ENCODE data around the gene SAG. TPM values are rescaled to one million over a fixed set of nuclear protein-coding genes. Genes with fewer than 3 reads are reported as not detected.

SAG gene
- total and polyA plus RNA-seq, 10 of the 15 experiments (the other 5 are each of a cell fraction or from before 2014, with no cell fraction given) = 0.06 to 0.47 TPM; not detected in 8

- Histone ChIP-seq H3K4me3 (no peak overlapping the region), H3K9ac (ENCODE audit: control insufficient read depth, insufficient read depth, low read length) (no peak overlapping the region), H3K79me2 (ENCODE audit: control insufficient read depth, insufficient read depth, low read length) (peaks cover 17% of the 10 kb centered on the region), H4K20me1 (ENCODE audit: control insufficient read depth, insufficient read depth) (no peaks in the 10 kb centered on the region), H3K4me2 (ENCODE audit: control insufficient read depth, insufficient read depth) (no peak overlapping the region), H2AFZ (ENCODE audit: control insufficient read depth, low read depth, low read length) (no peak overlapping the region), H3K4me1 (ENCODE audit: control insufficient read depth, insufficient read depth, low read length) (peaks cover 45% of the 10 kb centered on the region), H3K27me3 (replicated peaks in 1 of 2; ENCODE audit: control insufficient read depth in 2 of 2, insufficient read depth in 2 of 2, low read length in 1 of 2) (no peaks in the 10 kb centered on the region), H3K36me3 (ENCODE audit: control insufficient read depth in 2 of 2, insufficient read depth in 2 of 2, low read length in 1 of 2) (peaks cover 31 to 45% of the 10 kb centered on the region in 2 experiments), H3K27ac (ENCODE audit: control insufficient read depth, insufficient read depth) (peak overlapping the region; percentile 60), H3K9me3 (replicated peaks; ENCODE audit: control insufficient read depth, insufficient read depth, low read length) (no peaks in the 10 kb centered on the region)
- no peak for FAIRE-seq
- in situ Hi-C loops (cut with MboI) (no loop called here), intact Hi-C loops (cut with micrococcal nuclease; ENCODE audit: unreplicated experiment) (no loop called here)
- ChIA-PET CTCF (interaction anchor here (1.2 to 1.7 kb wide), 2 partner anchors 209 to 410 kb away, joined by 4 to 5 read pairs; no protein-coding TSS in a partner anchor), SMC1A (ENCODE audit: uncharacterized antibody, unreplicated experiment) (interaction anchor here (1.0 kb wide), 1 partner anchor 39 kb away, joined by 3 read pairs; no protein-coding TSS in a partner anchor), POLR2A (interaction anchor here (1.2 kb wide), 1 partner anchor 9 kb away, joined by 3 read pairs; no protein-coding TSS in a partner anchor), RAD21 (ENCODE audit: unreplicated experiment) (interaction anchor here (0.6 kb wide), 1 partner anchor 74 kb away, joined by 3 read pairs; no protein-coding TSS in a partner anchor)
- WGBS (ENCODE audit: insufficient coverage, insufficient replicate concordance, low lambda C conversion rate, missing lambda C conversion rate) = 74% methylated on average over 6 of the region's 6 CpGs
- ATAC-seq = no peak
- TF ChIP-seq NRF1 (conservative IDR thresholded peaks at IDR 0.05; ENCODE audit: low read depth, low read length) (no peak), JUND (IDR thresholded peaks at IDR 0.05; ENCODE audit: low read depth, low read length) (no peak), PAX8 (IDR thresholded peaks at IDR 0.05) (no peak), CREB1 (IDR thresholded peaks at IDR 0.05; ENCODE audit: low read depth) (no peak), SP1 (IDR thresholded peaks at IDR 0.05; ENCODE audit: low read depth, low read length) (no peak), STAT3 (IDR thresholded peaks at IDR 0.05; ENCODE audit: low read depth, low read length) (no peak)
- TF ChIP-seq, protein P1, sequence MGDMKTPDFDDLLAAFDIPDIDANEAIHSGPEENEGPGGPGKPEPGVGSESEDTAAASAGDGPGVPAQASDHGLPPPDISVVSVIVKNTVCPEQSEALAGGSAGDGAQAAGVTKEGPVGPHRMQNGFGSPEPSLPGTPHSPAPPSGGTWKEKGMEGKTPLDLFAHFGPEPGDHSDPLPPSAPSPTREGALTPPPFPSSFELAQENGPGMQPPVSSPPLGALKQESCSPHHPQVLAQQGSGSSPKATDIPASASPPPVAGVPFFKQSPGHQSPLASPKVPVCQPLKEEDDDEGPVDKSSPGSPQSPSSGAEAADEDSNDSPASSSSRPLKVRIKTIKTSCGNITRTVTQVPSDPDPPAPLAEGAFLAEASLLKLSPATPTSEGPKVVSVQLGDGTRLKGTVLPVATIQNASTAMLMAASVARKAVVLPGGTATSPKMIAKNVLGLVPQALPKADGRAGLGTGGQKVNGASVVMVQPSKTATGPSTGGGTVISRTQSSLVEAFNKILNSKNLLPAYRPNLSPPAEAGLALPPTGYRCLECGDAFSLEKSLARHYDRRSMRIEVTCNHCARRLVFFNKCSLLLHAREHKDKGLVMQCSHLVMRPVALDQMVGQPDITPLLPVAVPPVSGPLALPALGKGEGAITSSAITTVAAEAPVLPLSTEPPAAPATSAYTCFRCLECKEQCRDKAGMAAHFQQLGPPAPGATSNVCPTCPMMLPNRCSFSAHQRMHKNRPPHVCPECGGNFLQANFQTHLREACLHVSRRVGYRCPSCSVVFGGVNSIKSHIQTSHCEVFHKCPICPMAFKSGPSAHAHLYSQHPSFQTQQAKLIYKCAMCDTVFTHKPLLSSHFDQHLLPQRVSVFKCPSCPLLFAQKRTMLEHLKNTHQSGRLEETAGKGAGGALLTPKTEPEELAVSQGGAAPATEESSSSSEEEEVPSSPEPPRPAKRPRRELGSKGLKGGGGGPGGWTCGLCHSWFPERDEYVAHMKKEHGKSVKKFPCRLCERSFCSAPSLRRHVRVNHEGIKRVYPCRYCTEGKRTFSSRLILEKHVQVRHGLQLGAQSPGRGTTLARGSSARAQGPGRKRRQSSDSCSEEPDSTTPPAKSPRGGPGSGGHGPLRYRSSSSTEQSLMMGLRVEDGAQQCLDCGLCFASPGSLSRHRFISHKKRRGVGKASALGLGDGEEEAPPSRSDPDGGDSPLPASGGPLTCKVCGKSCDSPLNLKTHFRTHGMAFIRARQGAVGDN (IDR thresholded peaks at IDR 0.05) = no peak
- TF ChIP-seq, protein P2, sequence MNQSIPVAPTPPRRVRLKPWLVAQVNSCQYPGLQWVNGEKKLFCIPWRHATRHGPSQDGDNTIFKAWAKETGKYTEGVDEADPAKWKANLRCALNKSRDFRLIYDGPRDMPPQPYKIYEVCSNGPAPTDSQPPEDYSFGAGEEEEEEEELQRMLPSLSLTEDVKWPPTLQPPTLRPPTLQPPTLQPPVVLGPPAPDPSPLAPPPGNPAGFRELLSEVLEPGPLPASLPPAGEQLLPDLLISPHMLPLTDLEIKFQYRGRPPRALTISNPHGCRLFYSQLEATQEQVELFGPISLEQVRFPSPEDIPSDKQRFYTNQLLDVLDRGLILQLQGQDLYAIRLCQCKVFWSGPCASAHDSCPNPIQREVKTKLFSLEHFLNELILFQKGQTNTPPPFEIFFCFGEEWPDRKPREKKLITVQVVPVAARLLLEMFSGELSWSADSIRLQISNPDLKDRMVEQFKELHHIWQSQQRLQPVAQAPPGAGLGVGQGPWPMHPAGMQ (IDR thresholded peaks at IDR 0.05; ENCODE audit: borderline replicate concordance) = no peak
- no peak for DNase-seq (ENCODE audit: low read depth, low spot score)
- BruUV-seq (replicated peaks) = no TSS peak
Observed at GRCh38 chr2:233263045-233263570, 44.5 kb upstream of the SAG start.
